ENCODE measurements around the gene TMC1. TPM values are rescaled to one million over a fixed set of nuclear protein-coding genes. Genes with fewer than 3 reads are reported as not detected.
"Not testable (repeated sequence)": the region's sequence is repeated elsewhere in the genome, so short reads cannot be mapped to it uniquely, and the experiment has no call there.

The TMC1 gene
- total RNA-seq, 1 experiment from 2014 or later, result not detected

DNA sequence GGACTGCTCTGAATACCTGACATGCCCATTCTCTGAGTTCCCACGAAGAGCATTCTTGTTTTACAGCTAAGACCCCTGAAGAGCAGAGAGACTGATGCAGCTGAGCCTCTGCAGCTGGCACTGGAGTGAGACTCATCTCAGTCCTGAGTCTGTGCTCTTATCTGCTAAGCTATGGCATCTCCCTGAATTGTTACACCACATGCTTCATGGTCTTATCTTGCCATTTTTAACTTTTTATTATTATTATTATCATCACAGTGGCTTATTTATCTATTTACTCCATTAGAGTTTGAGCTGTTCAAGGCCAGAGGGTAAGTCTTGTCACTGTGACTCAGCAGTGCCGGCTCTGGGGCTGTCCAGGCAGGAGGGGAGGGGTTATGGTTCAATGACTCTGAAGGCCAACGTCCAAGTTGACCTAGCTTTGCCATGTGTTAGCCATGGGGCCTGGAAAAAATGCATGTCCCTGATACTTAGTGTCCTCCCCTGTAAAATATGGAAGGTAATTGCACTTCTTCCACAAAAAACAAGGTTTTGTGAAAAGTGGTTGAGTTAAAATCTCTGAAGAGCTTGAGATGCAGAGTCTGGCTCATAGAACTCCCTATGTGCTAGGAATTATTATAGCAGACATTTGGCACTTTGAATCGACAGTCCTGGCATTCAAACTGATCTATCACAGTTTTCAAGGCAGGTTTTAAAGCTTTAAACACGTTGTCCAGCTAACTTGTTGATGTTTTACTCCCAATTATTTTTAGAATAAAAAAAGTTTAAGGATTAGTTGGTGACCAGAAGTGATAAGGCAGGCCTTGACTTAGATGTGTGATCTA is 336.9 kb downstream of the TMC1 start:
- Histone ChIP-seq H3K4me3 (ENCODE audit: low read length) (no peak overlapping the region), H3K9ac (ENCODE audit: low read length) (no peak overlapping the region)

DNA sequence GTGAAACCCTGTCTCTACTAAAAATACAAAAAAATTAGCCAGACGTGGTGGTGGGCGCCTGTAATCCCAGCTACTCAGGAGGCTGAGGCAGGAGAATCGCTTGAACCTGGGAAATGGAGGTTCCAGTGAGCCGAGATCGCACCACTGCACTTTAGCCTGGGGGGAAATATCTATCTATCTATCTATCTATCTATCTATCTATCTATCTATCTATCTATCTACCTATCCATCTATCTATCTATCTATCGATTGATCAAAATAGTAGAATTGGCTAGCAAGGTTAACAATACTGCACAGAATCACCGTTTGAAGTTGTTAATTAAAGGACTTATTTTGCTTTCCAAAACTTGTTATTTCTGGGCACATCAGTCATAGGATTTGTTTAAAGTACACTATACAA is 341.4 kb downstream of the TMC1 start:
- H2AFZ ChIP-seq (ENCODE audit: low read length), result not testable (repeated sequence)

More for the DNA sequence above, 336.9 kb downstream of the TMC1 start:
- no peak overlapping the region for H3K27ac ChIP-seq (ENCODE audit: low read length)
- no peaks in the 10 kb centered on the region for H3K36me3 ChIP-seq (ENCODE audit: insufficient read depth, low read length)
- no peak overlapping the region for H3K4me2 ChIP-seq (ENCODE audit: low read depth, low read length, poor library complexity, severe bottlenecking)
- H3K79me2 ChIP-seq (ENCODE audit: low read length), result no peaks in the 10 kb centered on the region
- no peak overlapping the region for H2AFZ ChIP-seq (ENCODE audit: low read length)
- DNase-seq, result no peak
- H3K9me3 ChIP-seq (ENCODE audit: low read length), result no peaks in the 10 kb centered on the region
- no peaks in the 10 kb centered on the region for H3K4me1 ChIP-seq (ENCODE audit: low read length)
- no peaks in the 10 kb centered on the region for H3K9me2 ChIP-seq (replicated peaks; ENCODE audit: insufficient read depth, low read length)
- H4K20me1 ChIP-seq (ENCODE audit: insufficient read depth, low read depth, low read length), result no peaks in the 10 kb centered on the region
- H3K27me3 ChIP-seq (ENCODE audit: low read length), result no peaks in the 10 kb centered on the region

DNA sequence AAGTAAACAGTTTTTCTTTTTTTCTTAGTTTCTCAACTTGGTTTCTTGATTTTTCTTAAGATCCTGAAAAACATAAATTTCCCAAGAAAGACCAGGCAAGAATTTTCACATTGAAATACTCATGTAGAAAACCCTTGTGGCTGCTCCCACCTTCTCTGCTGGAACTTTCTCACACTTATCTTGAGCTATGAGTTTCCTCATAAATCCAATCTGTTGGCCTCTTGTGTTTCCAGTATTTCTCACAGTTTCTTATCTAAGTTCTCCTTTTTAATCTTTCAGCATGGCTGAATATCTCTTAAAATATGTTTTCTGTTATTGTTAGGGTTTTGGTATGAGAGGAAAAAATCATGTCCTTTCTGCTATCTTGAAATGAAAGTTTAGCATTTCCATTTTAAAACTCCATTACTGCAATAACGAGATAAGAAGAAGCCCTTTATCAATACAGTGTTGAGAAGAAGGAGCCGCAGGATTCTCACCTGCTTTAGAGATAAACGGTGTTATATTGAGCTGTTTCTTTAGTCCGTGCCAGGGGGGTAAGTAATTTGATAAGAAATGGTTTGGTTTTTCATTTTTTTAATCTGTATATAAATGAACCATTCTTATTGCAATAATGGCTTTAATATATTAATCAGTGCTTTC is 342.2 kb downstream of the TMC1 start:
- H3K4me3 ChIP-seq (ENCODE audit: low read length), result no peak overlapping the region
- H3K4me2 ChIP-seq (ENCODE audit: low read depth, low read length, poor library complexity, severe bottlenecking), result no peak overlapping the region
- no peaks in the 10 kb centered on the region for H3K9me2 ChIP-seq (replicated peaks; ENCODE audit: insufficient read depth, low read length)

More for the DNA sequence above, 341.4 kb downstream of the TMC1 start:
- H3K9ac ChIP-seq (ENCODE audit: low read length); H3K4me1 ChIP-seq (ENCODE audit: low read length); H3K9me3 ChIP-seq (ENCODE audit: low read length); H4K20me1 ChIP-seq (ENCODE audit: insufficient read depth, low read depth, low read length); DNase-seq; H3K4me2 ChIP-seq (ENCODE audit: low read depth, low read length, poor library complexity, severe bottlenecking); H3K9me2 ChIP-seq (replicated peaks; ENCODE audit: insufficient read depth, low read length); H3K4me3 ChIP-seq (ENCODE audit: low read length); H3K79me2 ChIP-seq (ENCODE audit: low read length); H3K27ac ChIP-seq (ENCODE audit: low read length); H3K36me3 ChIP-seq (ENCODE audit: insufficient read depth, low read length); H3K27me3 ChIP-seq (ENCODE audit: low read length): not testable (repeated sequence)

DNA sequence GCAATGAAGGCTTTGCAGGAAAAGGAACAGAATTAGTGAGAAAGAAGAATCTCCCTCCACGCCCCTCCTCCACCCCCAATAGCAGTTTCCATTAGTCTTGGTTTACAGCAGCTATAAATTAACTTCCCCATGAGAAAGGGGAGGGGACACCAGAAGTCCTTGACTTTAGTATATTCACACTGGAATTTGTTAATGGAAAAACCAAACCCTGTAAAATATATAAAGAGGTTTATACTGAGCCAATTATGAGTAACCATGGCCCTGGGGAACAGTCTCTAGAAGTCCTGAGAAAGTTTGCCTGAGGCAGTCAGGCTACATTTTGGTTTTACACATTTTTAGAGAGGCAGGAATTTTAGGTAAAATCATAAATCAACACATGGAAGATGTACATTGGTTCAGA is 342.9 kb downstream of the TMC1 start:
- Histone ChIP-seq H3K4me3 (ENCODE audit: low read length) (no peak overlapping the region), H3K36me3 (ENCODE audit: insufficient read depth, low read length) (no peaks in the 10 kb centered on the region), H3K79me2 (ENCODE audit: low read length) (no peaks in the 10 kb centered on the region), H4K20me1 (ENCODE audit: insufficient read depth, low read depth, low read length) (no peaks in the 10 kb centered on the region), H3K4me1 (ENCODE audit: low read length) (no peaks in the 10 kb centered on the region), H3K9me3 (ENCODE audit: low read length) (no peaks in the 10 kb centered on the region), H3K27me3 (ENCODE audit: low read length) (no peaks in the 10 kb centered on the region), H3K27ac (ENCODE audit: low read length) (no peak overlapping the region), H2AFZ (ENCODE audit: low read length) (no peak overlapping the region), H3K9ac (ENCODE audit: low read length) (no peak overlapping the region), H3K9me2 (replicated peaks; ENCODE audit: insufficient read depth, low read length) (no peaks in the 10 kb centered on the region), H3K4me2 (ENCODE audit: low read depth, low read length, poor library complexity, severe bottlenecking) (no peak overlapping the region)
- DNase-seq, result no peak

More for the DNA sequence above, 342.2 kb downstream of the TMC1 start:
- no peaks in the 10 kb centered on the region for H3K79me2 ChIP-seq (ENCODE audit: low read length)
- no peak overlapping the region for H2AFZ ChIP-seq (ENCODE audit: low read length)
- no peaks in the 10 kb centered on the region for H3K4me1 ChIP-seq (ENCODE audit: low read length)
- DNase-seq, result no peak
- H3K27ac ChIP-seq (ENCODE audit: low read length), result no peak overlapping the region
- no peak overlapping the region for H3K9ac ChIP-seq (ENCODE audit: low read length)
- no peaks in the 10 kb centered on the region for H4K20me1 ChIP-seq (ENCODE audit: insufficient read depth, low read depth, low read length)
- no peaks in the 10 kb centered on the region for H3K36me3 ChIP-seq (ENCODE audit: insufficient read depth, low read length)
- H3K27me3 ChIP-seq (ENCODE audit: low read length), result no peaks in the 10 kb centered on the region
- no peaks in the 10 kb centered on the region for H3K9me3 ChIP-seq (ENCODE audit: low read length)

DNA sequence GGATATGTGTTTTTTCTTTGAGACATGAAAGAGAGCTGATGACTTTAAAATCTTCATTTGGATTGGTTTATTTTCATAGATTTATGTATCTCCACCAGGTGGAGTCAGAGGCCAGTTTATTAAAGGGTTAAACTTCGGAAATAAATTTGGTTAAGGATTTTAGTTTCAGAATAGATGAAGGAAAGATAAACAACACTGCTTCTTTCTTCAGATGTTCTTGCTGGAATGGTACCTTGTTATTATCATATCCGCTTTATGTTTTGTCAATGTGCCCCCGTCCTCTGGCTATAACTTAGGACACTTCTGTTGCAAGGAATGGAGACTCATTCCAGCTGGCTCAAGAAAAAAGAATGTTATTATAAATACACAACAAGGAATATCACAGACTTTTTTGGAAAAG is 350.3 kb downstream of the TMC1 start:
- H3K9me2 ChIP-seq (replicated peaks; ENCODE audit: insufficient read depth, low read length), result no peaks in the 10 kb centered on the region
- H3K4me3 ChIP-seq (ENCODE audit: low read length), result no peak overlapping the region
- no peak for DNase-seq
- no peaks in the 10 kb centered on the region for H4K20me1 ChIP-seq (ENCODE audit: insufficient read depth, low read depth, low read length)
- no peaks in the 10 kb centered on the region for H3K79me2 ChIP-seq (ENCODE audit: low read length)
- H3K4me1 ChIP-seq (ENCODE audit: low read length), result no peaks in the 10 kb centered on the region
- no peak overlapping the region for H3K27ac ChIP-seq (ENCODE audit: low read length)
- H3K27me3 ChIP-seq (ENCODE audit: low read length), result no peaks in the 10 kb centered on the region
- no peak overlapping the region for H2AFZ ChIP-seq (ENCODE audit: low read length)
- H3K4me2 ChIP-seq (ENCODE audit: low read depth, low read length, poor library complexity, severe bottlenecking), result no peak overlapping the region
- H3K36me3 ChIP-seq (ENCODE audit: insufficient read depth, low read length), result no peaks in the 10 kb centered on the region
- H3K9me3 ChIP-seq (ENCODE audit: low read length), result no peaks in the 10 kb centered on the region
- H3K9ac ChIP-seq (ENCODE audit: low read length), result no peak overlapping the region

DNA sequence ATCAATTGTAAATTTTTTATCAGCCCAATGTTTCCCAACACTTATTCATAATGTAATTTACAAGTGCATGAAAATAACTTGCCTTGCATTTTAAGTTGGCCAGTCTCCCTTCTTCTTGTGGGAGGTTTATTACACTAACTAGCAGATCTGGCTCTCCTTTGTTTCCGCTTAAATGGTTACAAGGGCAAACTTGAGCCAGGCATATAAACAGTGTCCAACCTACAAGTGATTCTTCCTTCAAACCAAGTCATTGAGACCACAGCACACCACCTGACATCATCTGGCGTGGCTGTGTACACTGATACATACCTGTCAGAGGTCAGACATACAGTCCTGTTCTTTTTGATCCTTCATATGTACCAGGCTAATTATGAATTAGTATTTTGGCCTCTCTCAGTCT is 351.3 kb downstream of the TMC1 start:
- Histone ChIP-seq H3K79me2 (ENCODE audit: low read length) (no peaks in the 10 kb centered on the region), H3K9ac (ENCODE audit: low read length) (no peak overlapping the region), H3K4me1 (ENCODE audit: low read length) (no peaks in the 10 kb centered on the region), H3K4me3 (ENCODE audit: low read length) (no peak overlapping the region), H2AFZ (ENCODE audit: low read length) (no peak overlapping the region), H4K20me1 (ENCODE audit: insufficient read depth, low read depth, low read length) (no peaks in the 10 kb centered on the region), H3K36me3 (ENCODE audit: insufficient read depth, low read length) (no peaks in the 10 kb centered on the region), H3K9me2 (replicated peaks; ENCODE audit: insufficient read depth, low read length) (no peaks in the 10 kb centered on the region), H3K27me3 (ENCODE audit: low read length) (no peaks in the 10 kb centered on the region), H3K4me2 (ENCODE audit: low read depth, low read length, poor library complexity, severe bottlenecking) (no peak overlapping the region), H3K9me3 (ENCODE audit: low read length) (no peaks in the 10 kb centered on the region), H3K27ac (ENCODE audit: low read length) (no peak overlapping the region)
- no peak for DNase-seq

DNA sequence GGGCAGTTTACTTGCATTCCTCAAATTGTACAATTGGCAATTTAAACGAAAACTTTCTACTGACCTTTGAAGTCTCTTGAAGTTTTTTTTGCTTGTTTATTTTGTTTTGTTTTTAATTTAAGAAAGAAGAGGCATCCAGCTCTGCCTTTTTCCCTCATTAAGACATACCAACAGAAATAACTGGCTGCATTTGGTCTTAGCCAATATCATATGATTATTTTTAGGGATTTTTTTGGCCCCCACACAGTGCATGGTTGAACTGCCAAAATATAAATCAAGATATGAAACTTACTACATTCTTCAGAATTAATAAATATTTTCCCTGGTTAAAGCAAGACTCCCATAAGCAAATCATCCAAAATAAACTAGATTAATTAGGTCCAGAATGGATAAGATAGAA is 352.0 kb downstream of the TMC1 start:
- Histone ChIP-seq H3K79me2 (ENCODE audit: low read length) (no peaks in the 10 kb centered on the region), H3K4me2 (ENCODE audit: low read depth, low read length, poor library complexity, severe bottlenecking) (no peak overlapping the region), H3K9me3 (ENCODE audit: low read length) (no peaks in the 10 kb centered on the region), H3K27ac (ENCODE audit: low read length) (no peak overlapping the region), H4K20me1 (ENCODE audit: insufficient read depth, low read depth, low read length) (no peaks in the 10 kb centered on the region), H3K27me3 (ENCODE audit: low read length) (no peaks in the 10 kb centered on the region), H3K4me3 (ENCODE audit: low read length) (no peak overlapping the region), H3K4me1 (ENCODE audit: low read length) (no peaks in the 10 kb centered on the region), H3K36me3 (ENCODE audit: insufficient read depth, low read length) (no peaks in the 10 kb centered on the region), H2AFZ (ENCODE audit: low read length) (no peak overlapping the region), H3K9ac (ENCODE audit: low read length) (no peak overlapping the region), H3K9me2 (replicated peaks; ENCODE audit: insufficient read depth, low read length) (no peaks in the 10 kb centered on the region)
- no peak for DNase-seq

DNA sequence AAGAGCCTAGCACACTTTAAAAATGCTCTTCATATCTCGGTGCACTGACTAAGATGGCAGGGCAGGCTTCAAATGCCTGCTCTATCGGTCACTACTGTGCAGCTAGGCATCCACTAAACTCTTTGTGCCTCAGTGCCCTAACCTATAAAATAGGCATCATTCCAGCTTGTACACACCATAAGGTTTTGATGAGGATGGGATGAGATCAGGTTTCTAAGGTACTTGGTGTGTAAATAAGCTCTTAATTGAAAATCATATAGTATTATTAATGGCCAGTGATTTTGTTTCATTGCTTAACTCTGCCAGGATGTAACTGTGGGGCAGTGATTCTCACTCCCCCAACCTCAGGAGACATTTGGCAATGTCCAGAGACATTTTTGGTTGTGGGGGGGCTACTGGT is 352.9 kb downstream of the TMC1 start:
- Histone ChIP-seq H3K9ac (ENCODE audit: low read length) (no peak overlapping the region), H3K9me3 (ENCODE audit: low read length) (no peaks in the 10 kb centered on the region), H3K4me2 (ENCODE audit: low read depth, low read length, poor library complexity, severe bottlenecking) (no peak overlapping the region), H3K9me2 (replicated peaks; ENCODE audit: insufficient read depth, low read length) (no peaks in the 10 kb centered on the region), H3K4me3 (ENCODE audit: low read length) (no peak overlapping the region), H3K27me3 (ENCODE audit: low read length) (no peaks in the 10 kb centered on the region), H2AFZ (ENCODE audit: low read length) (no peak overlapping the region), H4K20me1 (ENCODE audit: insufficient read depth, low read depth, low read length) (no peaks in the 10 kb centered on the region), H3K36me3 (ENCODE audit: insufficient read depth, low read length) (no peaks in the 10 kb centered on the region), H3K79me2 (ENCODE audit: low read length) (no peaks in the 10 kb centered on the region), H3K4me1 (ENCODE audit: low read length) (no peaks in the 10 kb centered on the region), H3K27ac (ENCODE audit: low read length) (no peak overlapping the region)
- DNase-seq, result no peak
